ENCODE results near the gene MTG1.

Gene MTG1

DNA sequence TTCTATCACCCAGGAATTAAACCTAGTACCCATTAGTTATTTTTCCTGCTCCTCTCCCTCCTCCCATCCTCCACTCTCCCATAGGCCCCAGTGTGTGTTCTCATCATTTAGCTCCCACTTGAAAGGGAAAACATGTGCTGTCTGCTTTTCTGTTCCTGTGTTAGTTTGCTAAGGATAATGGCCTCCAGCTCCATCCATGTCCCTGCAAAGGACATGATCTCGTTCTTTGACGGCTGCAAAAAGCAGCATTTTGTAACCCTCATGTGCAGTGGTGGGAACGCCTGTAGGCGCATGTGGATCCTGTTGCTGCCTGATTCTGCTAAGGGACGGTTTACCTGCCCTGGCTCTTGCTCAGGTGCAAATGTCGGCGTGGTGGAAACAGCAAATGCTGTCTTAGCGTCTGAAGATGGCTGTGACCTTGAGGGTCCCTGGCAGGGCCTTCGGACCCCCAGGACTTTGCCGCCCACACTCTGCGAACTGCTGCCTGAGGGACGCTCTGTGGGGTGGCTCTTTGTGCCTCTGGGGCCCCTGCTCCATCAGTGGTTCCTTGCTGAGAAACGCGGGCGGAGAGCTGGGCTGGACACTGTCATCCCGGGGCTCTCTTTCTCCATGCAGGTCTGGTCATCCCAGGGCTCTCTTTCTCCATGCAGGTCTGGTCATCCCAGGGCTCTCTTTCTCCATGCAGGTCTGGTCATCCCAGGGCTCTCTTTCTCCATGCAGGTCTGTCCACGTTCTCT is 5.6 kb upstream of the MTG1 start:
- TF ChIP-seq, protein P1, sequence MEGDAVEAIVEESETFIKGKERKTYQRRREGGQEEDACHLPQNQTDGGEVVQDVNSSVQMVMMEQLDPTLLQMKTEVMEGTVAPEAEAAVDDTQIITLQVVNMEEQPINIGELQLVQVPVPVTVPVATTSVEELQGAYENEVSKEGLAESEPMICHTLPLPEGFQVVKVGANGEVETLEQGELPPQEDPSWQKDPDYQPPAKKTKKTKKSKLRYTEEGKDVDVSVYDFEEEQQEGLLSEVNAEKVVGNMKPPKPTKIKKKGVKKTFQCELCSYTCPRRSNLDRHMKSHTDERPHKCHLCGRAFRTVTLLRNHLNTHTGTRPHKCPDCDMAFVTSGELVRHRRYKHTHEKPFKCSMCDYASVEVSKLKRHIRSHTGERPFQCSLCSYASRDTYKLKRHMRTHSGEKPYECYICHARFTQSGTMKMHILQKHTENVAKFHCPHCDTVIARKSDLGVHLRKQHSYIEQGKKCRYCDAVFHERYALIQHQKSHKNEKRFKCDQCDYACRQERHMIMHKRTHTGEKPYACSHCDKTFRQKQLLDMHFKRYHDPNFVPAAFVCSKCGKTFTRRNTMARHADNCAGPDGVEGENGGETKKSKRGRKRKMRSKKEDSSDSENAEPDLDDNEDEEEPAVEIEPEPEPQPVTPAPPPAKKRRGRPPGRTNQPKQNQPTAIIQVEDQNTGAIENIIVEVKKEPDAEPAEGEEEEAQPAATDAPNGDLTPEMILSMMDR (IDR thresholded peaks at IDR 0.05; ENCODE audit: low read depth, low read length, missing control alignments) = no peak
- in situ Hi-C loops (cut with HindIII; ENCODE audit: low sequenced_read_pairs) = no loop called here
- no peak overlapping the region for H3K4me3 ChIP-seq (ENCODE audit: low read depth, low read length)
- no peak for DNase-seq (ENCODE audit: low read depth)

- no peak for DNase-seq (ENCODE audit: low read depth)
- TF ChIP-seq, protein P1 (IDR thresholded peaks at IDR 0.05; ENCODE audit: low read depth, low read length, missing control alignments) = no peak
- in situ Hi-C loops (cut with HindIII; ENCODE audit: low sequenced_read_pairs) = no loop called here
- H3K4me3 ChIP-seq (ENCODE audit: low read depth, low read length) = no peak overlapping the region
These were observed 4.8 kb upstream of the MTG1 start for GRCh38 chr10:133388973-133389818.

DNA sequence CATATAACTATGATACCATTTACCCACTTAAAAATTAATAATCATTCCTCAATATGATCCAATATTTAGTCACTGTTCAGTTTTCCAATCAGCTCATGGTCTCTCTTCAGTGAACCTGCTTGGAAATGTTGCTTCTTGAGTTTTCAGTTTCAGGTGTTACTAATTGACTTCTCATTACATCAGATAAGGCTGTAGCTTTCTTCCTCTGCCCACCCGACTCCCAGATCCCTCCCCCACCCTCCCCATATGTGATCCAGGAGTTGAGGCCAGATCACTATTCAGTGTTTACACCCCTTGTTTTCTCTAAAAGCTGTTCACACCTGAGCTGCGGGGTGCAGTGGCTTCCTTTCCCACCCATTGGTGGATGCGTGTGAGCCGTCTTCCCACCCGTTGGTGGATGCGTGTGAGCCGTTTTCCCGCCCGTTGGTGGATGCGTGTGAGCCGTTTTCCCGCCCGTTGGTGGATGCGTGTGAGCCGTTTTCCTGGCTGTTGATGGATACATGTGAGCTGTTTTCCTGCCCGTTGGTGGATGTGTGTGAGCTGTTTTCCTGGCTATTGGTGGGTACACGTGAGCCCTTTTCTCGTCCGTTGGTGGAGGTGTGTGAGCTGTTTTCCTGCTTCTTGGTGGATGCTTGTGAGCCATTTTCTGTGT is 3.2 kb upstream of the MTG1 start:
- TF ChIP-seq, protein P1 (IDR thresholded peaks at IDR 0.05; ENCODE audit: low read depth, low read length, missing control alignments) = no peak
- DNase-seq (ENCODE audit: low read depth) = no peak
- H3K4me3 ChIP-seq (ENCODE audit: low read depth, low read length) = no peak overlapping the region
- in situ Hi-C loops (cut with HindIII; ENCODE audit: low sequenced_read_pairs) = no loop called here

DNA sequence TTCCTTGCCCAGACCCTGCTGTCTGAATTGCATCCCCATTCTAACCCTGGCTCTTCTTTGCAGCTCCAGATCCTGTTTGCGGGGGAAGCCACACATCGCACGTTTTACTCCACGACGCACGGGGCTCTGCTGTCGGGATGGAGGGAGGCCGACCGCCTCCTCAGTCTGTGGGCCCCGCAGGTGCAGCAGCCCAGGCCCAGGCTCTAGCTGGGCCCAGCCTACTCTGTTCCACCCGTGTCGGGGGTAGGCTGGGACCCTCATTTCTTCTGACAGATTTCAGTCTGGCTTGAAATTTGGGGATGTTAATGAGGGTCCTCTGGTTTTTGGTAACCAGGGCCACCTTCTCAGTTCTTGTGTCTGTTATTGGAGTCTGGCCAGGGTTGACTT is 2.7 kb upstream of the MTG1 start:
- TF ChIP-seq, protein P1 (IDR thresholded peaks at IDR 0.05; ENCODE audit: low read depth, low read length, missing control alignments) = no peak
- in situ Hi-C loops (cut with HindIII; ENCODE audit: low sequenced_read_pairs) = no loop called here
- no peak overlapping the region for H3K4me3 ChIP-seq (ENCODE audit: low read depth, low read length)
- DNase-seq (ENCODE audit: low read depth) = no peak

- in situ Hi-C loops (cut with HindIII; ENCODE audit: low sequenced_read_pairs) = no loop called here
- H3K4me3 ChIP-seq (ENCODE audit: low read depth, low read length) = no peak overlapping the region
- no peak for DNase-seq (ENCODE audit: low read depth)
- TF ChIP-seq, protein P1 (IDR thresholded peaks at IDR 0.05; ENCODE audit: low read depth, low read length, missing control alignments) = no peak
These were observed 2.0 kb upstream of the MTG1 start for GRCh38 chr10:133391761-133392518.
